IMR-90 (cell line): Measurements from ENCODE around the gene CDH3. TPM values are rescaled to one million over a fixed set of nuclear protein-coding genes. Genes with fewer than 3 reads are reported as not detected.

ENCODE experiments used
- ATAC-seq: fragments of 200-7000 bp; cut with Tn5 transposase; 2 replicates; pipeline ENCODE4 v1.9.1; 2020; ENCODE audit warnings: low read depth, mild to moderate bottlenecking, moderate library complexity
- BruUV-seq: library from RNA; stranded (reverse); fragments of 400-500 nt; replicated peaks from 2 replicates; lab custom pipeline; 2021; lab: Mats Ljungman, UMichigan
- CTCF ChIA-PET: fragments of 300-600 bp; formaldehyde crosslinking; extraction: SDS; loops from one replicate; lab custom pipeline; 2021; ENCODE audit warnings: antibody characterized with exemption; lab: Yijun Ruan, JAX
- POLR2A ChIA-PET: fragments of 300-600 bp; sonication (Branson Sonifier 250); formaldehyde crosslinking; loops from one replicate; lab custom pipeline; 2022; ENCODE audit warnings: antibody characterized with exemption; ENCODE audit not compliant: unreplicated experiment; lab: Charles Lee
- DNase-seq: peaks from one replicate; pipeline ENCODE4 v3.0.0; 2013
- H2AFZ ChIP-seq: replicated peaks from 2 replicates; pipeline ENCODE3; 2013; ENCODE audit warnings: low read length, mild to moderate bottlenecking; ENCODE audit not compliant: poor library complexity
- H2AK5ac ChIP-seq: 2 replicates; pipeline ENCODE4 v1.6.1; 2013; ENCODE audit warnings: low read depth, low read length, inconsistent platforms
- H2AK9ac ChIP-seq: replicated peaks from 2 replicates; pipeline ENCODE3; 2013; ENCODE audit warnings: mild to moderate bottlenecking, low read depth, low read length, moderate library complexity; ENCODE audit not compliant: poor library complexity
- H2BK120ac ChIP-seq: 2 replicates; pipeline ENCODE4 v1.6.1; 2013; ENCODE audit warnings: low read depth, low read length, inconsistent platforms
- H2BK15ac ChIP-seq: 3 replicates; pipeline ENCODE4 v1.6.1; 2013; ENCODE audit warnings: low read depth, low read length, inconsistent platforms
- H2BK20ac ChIP-seq: 2 replicates; pipeline ENCODE4 v1.6.1; 2013; ENCODE audit warnings: low read depth, mild to moderate bottlenecking, inconsistent platforms, low read length, moderate library complexity
- H2BK5ac ChIP-seq: 2 replicates; pipeline ENCODE4 v1.6.1; 2013; ENCODE audit warnings: mild to moderate bottlenecking, low read depth, low read length, inconsistent platforms; ENCODE audit not compliant: poor library complexity, severe bottlenecking
- H3K14ac ChIP-seq: replicated peaks from 2 replicates; pipeline ENCODE4 v1.6.1; 2013; ENCODE audit warnings: low read depth, low read length, inconsistent platforms
- H3K18ac ChIP-seq: 2 replicates; pipeline ENCODE4 v1.6.1; 2013; ENCODE audit warnings: low read depth, low read length, control low read depth
- H3K23ac ChIP-seq: 2 replicates; pipeline ENCODE4 v1.6.1; 2013; ENCODE audit warnings: low read depth, low read length, inconsistent platforms
- H3K27ac ChIP-seq: 2 replicates; pipeline ENCODE4 v1.5.1; 2013; ENCODE audit warnings: mild to moderate bottlenecking, control low read depth, low read length; ENCODE audit not compliant: insufficient read depth
- H3K27me3 ChIP-seq: 2 replicates; pipeline ENCODE4 v1.6.1; 2013; ENCODE audit warnings: low read length; ENCODE audit not compliant: control insufficient read depth, insufficient read depth
- H3K36me3 ChIP-seq: 2 replicates; pipeline ENCODE4 v1.6.1; 2013; ENCODE audit warnings: low read length, mixed read lengths; ENCODE audit not compliant: control insufficient read depth, insufficient read depth
- H3K4ac ChIP-seq: 2 replicates; pipeline ENCODE4 v1.6.1; 2013; ENCODE audit warnings: low read depth, low read length, inconsistent platforms
- H3K4me1 ChIP-seq: 2 replicates; pipeline ENCODE4 v1.6.1; 2013; ENCODE audit warnings: low read length, mixed read lengths; ENCODE audit not compliant: control insufficient read depth, insufficient read depth
- H3K4me2 ChIP-seq: 2 replicates; pipeline ENCODE4 v1.6.1; 2013; ENCODE audit warnings: low read depth, mild to moderate bottlenecking, control low read depth, low read length, moderate library complexity
- H3K4me3 ChIP-seq: 2 replicates; pipeline ENCODE4 v1.5.1; 2013; ENCODE audit warnings: low read depth, mild to moderate bottlenecking, control low read depth, low read length, moderate library complexity; ENCODE audit not compliant: insufficient read depth
- H3K56ac ChIP-seq: 2 replicates; pipeline ENCODE4 v1.6.1; 2013; ENCODE audit warnings: low read length, inconsistent platforms; ENCODE audit not compliant: insufficient read depth; ENCODE audit errors: extremely low read depth
- H3K79me1 ChIP-seq, 2 experiments: 2 replicates each; pipeline ENCODE4 v1.6.1; 2013; ENCODE audit warnings: low read length in 2 of 2, inconsistent platforms in 1 of 2, low read depth in 1 of 2
- H3K9ac ChIP-seq: 2 replicates; pipeline ENCODE4 v1.6.1; 2013; ENCODE audit warnings: low read depth, low read length, control low read depth
- H3K9me1 ChIP-seq: 2 replicates; pipeline ENCODE4 v1.6.1; 2013; ENCODE audit warnings: low read length, inconsistent platforms; ENCODE audit not compliant: insufficient read depth
- H3K9me3 ChIP-seq: 2 replicates; pipeline ENCODE4 v1.6.1; 2013; ENCODE audit warnings: low read length; ENCODE audit not compliant: control insufficient read depth, insufficient read depth
- H4K20me1 ChIP-seq: 2 replicates; pipeline ENCODE4 v1.6.1; 2013; ENCODE audit warnings: low read length, inconsistent platforms; ENCODE audit not compliant: insufficient read depth
- H4K5ac ChIP-seq: 2 replicates; pipeline ENCODE4 v1.6.1; 2013; ENCODE audit warnings: mild to moderate bottlenecking, low read depth, low read length, control low read depth
- H4K8ac ChIP-seq, 2 experiments: 2 replicates each; pipeline ENCODE4 v1.6.1; 2013; ENCODE audit warnings: low read depth in 2 of 2, low read length in 2 of 2, control low read depth in 1 of 2, inconsistent platforms in 1 of 2
- H4K91ac ChIP-seq: 2 replicates; pipeline ENCODE4 v1.6.1; 2013; ENCODE audit warnings: low read depth, low read length, inconsistent platforms; ENCODE audit not compliant: insufficient read depth
- NFE2L2 ChIP-seq: fragments of 150-350 bp; IDR thresholded peaks from 2 replicates; pipeline ENCODE4 v1.6.1; 2016; ENCODE audit warnings: low read depth, mild to moderate bottlenecking, low read length
- WGBS, 2 experiments: methylation state at CpG; one replicate each; pipeline versions ENCODE4 v1.1.5 to v1.1.7; 2013; ENCODE audit warnings: missing lambda C conversion rate in 2 of 2; ENCODE audit not compliant: insufficient read length in 1 of 2; ENCODE audit errors: extremely low coverage in 2 of 2; 5-methylcytosine and 5-hydroxymethylcytosine counted together
- dilution Hi-C: fragments of 300-500 bp; cut with HindIII; formaldehyde crosslinking; loops from one replicate; pipeline ENCODE4 v1.14.3; 2018; ENCODE audit warnings: low sequenced_read_pairs; ENCODE audit not compliant: unreplicated experiment
- in situ Hi-C: fragments of 300-500 bp; cut with MboI; formaldehyde crosslinking; loops from 3 replicates; pipeline ENCODE4 v1.14.3; 2019; ENCODE audit warnings: low sequenced_read_pairs, inconsistent platforms, mixed read lengths
- intact Hi-C: fragments of 100-400 bp; cut with micrococcal nuclease; formaldehyde crosslinking; loops from 2 replicates; pipeline ENCODE4 v1.10.0; 2022
- polyA plus RNA-seq, 3 experiments: library from polyadenylated mRNA; depleted of rRNA; stranded (reverse); fragments of >200 nt; gene quantifications; 2 replicates each; pipeline ENCODE4 v1.2.3, GENCODE V29; 2012; ENCODE audit warnings: low replicate concordance in 1 of 3
- total RNA-seq: library from RNA; depleted of rRNA; stranded (reverse); fragments of >200 nt; gene quantifications from 2 replicates; pipeline ENCODE4 v1.2.3, GENCODE V29; 2012

Gene CDH3
- total and polyA plus RNA-seq, 2 of the 4 experiments (the other 2 are of a cell fraction): not detected

GRCh38 chr16:68739964-68740627, 95.0 kb downstream of the CDH3 start:
- no peak for ATAC-seq
- H2BK15ac ChIP-seq: no peak overlapping the region
- H3K4me1 ChIP-seq: no peaks in the 10 kb centered on the region
- dilution Hi-C loops: no loop called here
- CTCF ChIA-PET: no interaction called here
- no peak overlapping the region for H4K8ac ChIP-seq
- H4K20me1 ChIP-seq: no peaks in the 10 kb centered on the region
- H2AK9ac ChIP-seq: no peak overlapping the region
- no peak overlapping the region for H3K14ac ChIP-seq
- no peak overlapping the region for H3K9ac ChIP-seq
- in situ Hi-C loops: no loop called here
- POLR2A ChIA-PET: no interaction called here
- no peak for TF ChIP-seq NFE2L2
- H3K4me2 ChIP-seq: no peak overlapping the region
- H3K9me1 ChIP-seq: no peaks in the 10 kb centered on the region
- no peak overlapping the region for H2AK5ac ChIP-seq
- no peak overlapping the region for H2BK20ac ChIP-seq
- no peak overlapping the region for H2AFZ ChIP-seq
- no peak overlapping the region for H3K18ac ChIP-seq
- H3K36me3 ChIP-seq: no peaks in the 10 kb centered on the region
- intact Hi-C loops: no loop called here
- no peak overlapping the region for H3K4ac ChIP-seq
- no peak for DNase-seq
- H2BK120ac ChIP-seq: no peak overlapping the region
- peaks cover 4% of the 10 kb centered on the region; the same call in 1 of the 2 replicates for H3K9me3 ChIP-seq
- H3K27me3 ChIP-seq: peaks cover 41% of the 10 kb centered on the region
- H3K56ac ChIP-seq: no peak overlapping the region
- no peak overlapping the region for H4K5ac ChIP-seq
- H3K79me1 ChIP-seq: no peaks in the 10 kb centered on the region
- H3K4me3 ChIP-seq: no peak overlapping the region
- BruUV-seq: no TSS peak
- no peak overlapping the region for H3K27ac ChIP-seq
- H2BK5ac ChIP-seq: no peak overlapping the region
- H4K91ac ChIP-seq: no peak overlapping the region
- no peak overlapping the region for H3K23ac ChIP-seq
- 30% methylated on average over 2 of the region's 7 CpGs; no CpG with 5 or more reads in 1 of the 2 experiments for WGBS, 2 experiments
